ENCODE results near the gene SNAPIN.

SNAPIN gene, protein sequence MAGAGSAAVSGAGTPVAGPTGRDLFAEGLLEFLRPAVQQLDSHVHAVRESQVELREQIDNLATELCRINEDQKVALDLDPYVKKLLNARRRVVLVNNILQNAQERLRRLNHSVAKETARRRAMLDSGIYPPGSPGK

DNA sequence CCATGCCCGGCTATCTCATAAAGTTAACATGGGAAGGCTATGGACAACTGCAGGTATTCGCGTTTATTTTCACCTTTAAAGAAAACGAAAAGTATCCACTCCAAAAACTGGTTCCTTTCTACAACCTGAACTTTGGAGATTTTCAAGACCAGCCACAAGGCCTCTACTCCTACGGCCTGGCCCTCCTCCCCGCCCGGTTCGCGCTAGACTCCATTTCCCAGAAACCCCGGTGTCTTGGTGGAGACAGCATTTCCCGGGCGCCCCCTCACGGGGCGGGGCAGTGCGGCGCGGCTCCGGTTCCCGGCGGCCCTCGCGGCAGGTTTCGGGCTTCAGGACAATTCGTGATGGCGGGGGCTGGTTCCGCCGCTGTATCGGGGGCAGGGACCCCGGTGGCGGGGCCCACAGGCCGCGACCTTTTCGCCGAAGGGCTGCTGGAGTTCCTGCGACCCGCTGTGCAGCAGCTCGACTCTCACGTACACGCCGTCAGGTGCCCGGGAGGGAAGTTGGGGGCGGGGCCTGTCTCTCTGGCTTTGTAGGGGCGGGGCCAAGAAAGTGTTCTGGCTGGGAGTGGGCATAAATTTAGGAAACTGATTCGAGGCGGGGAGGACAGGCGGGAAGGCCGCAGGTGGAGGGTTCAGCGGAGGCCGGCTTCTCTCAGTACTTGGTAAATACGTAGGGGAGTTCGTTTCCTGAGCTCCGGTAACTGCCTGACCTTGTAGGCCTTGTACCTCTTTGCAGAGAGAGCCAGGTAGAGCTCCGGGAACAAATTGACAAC, at the start of gene SNAPIN:
Gene SNAPIN (plus strand): TSS at position 304 of the 775 bp plus-strand sequence. CDS start 41 bp downstream, at position 345.
- DNase-seq (ENCODE audit: low read depth in 4 of 4, low spot score in 1 of 4): peak; percentile 74 to 90 (median 82)

DNA sequence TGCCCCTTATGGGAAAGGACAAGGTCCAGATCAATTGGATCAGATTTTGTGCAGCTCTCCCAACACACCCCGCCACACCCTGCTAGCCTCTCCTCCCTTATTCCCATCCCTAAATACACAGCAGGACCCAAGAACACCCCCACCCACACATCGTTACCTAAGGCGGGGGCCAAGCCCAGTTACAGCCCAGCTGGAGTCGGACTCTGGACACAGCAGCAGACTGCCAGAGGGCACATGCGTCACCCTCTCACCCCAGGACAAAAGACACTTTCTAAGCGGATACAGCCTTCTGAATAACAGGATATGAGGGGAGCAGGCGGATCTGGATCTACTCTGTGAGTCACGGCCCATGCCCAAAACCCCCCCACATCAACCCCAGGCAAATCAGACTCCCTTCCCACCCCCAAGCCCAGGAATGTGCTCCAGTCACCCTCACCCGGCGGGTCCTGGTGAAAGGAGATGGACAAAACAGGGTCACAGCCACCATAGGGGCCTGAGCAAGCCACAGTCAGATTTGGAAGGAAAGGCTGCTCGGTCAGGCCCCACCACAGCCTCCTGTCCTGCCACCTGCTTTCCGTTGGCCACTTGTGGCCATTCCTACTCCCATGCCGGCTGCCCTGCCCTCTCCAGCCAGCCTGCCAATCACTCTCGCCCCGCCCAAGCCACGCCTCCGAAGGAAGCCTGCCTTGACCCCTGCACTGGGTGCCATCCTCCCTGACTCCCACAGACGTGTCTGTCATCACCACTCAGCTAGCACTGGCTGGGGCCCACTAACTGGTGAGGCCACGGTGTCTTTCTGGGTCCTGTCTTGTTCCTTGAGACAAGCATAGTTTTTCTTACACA, 49.5 kb upstream of the SNAPIN start:
- DNase-seq (ENCODE audit: low read depth in 4 of 4, low spot score in 1 of 4): no peak

DNA sequence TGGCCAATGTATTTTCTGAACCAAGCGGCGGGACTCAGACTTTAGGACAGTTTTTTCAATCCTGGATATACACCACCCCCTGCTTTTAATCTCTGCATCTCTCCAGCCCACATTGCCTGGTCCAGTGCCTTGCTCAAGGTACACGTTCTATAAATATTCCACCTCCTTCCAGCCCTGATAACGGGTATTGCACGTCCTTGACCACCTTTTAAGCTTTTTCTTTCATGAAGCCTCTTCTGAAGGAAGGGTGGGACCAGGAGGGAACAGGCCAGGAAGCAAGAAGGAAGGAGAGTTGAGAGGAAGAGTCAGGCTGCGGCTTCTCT, 49.0 kb upstream of the SNAPIN start:
- DNase-seq (ENCODE audit: low read depth in 4 of 4, low spot score in 1 of 4): no peak

DNA sequence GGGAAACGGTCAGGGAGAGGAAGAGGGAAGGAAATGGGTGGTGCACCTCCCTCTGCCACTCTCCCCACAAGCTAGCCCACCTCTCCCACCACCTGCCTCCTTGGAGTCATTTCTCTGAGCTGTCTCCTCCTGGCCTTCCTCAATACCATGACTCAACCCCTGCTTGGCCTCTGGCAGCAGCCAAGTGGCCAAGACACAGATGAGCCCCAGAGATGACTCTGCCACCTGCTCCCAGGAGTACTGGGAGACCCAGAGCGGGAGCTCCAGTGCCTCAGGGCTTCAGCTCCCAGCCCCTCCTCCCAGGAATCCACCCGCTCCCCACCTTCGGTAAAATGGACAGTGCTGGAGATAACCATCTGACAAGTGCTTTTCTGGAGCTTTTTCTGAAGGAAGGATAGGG, 48.2 kb upstream of the SNAPIN start:
- no peak for DNase-seq (ENCODE audit: low read depth in 4 of 4, low spot score in 1 of 4)

DNA sequence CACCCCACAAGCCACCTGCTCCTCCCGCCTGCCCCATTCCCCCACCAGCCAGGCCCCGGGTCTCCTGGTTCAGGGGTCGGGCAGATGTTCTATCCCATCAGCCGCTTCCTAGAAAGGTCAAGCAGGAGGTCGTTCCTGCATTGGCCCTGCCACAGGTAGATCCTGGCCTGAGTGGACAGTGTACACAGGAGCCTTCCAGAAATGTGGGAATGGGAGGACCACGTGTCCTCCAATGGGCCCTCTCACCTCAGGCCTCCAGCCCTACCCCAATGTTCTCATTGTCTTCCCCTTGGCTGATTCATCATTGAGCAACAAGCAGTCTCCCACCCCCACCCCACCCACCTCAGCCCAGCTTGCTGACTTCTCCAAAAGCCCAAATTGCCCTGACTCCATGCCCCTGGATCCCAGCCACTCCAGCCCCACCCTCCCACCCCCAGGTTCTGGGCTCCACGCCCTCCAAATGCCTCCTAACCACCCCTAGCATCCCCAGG, 47.6 kb upstream of the SNAPIN start:
- DNase-seq (ENCODE audit: low read depth in 4 of 4, low spot score in 1 of 4): no peak

DNA sequence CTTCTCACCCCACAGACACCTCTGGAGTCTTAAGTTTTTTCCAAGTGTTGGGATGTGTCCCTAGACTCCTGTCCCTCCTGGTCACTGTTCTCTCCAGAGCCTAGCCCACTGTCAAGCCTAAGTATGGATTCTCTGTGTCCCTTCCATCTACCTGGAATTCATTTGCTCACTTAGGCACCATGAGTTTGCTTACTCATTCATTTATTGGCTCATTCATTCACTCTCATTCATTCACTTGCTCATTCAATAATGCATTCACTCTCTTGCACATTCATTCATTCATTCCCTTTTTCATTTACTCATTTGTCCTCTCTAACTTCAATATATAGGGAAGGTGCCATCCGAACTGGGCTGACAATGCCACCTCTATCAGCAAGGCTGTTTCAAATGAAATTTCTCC, 47.1 kb upstream of the SNAPIN start:
- DNase-seq (ENCODE audit: low read depth in 4 of 4, low spot score in 1 of 4): no peak

DNA sequence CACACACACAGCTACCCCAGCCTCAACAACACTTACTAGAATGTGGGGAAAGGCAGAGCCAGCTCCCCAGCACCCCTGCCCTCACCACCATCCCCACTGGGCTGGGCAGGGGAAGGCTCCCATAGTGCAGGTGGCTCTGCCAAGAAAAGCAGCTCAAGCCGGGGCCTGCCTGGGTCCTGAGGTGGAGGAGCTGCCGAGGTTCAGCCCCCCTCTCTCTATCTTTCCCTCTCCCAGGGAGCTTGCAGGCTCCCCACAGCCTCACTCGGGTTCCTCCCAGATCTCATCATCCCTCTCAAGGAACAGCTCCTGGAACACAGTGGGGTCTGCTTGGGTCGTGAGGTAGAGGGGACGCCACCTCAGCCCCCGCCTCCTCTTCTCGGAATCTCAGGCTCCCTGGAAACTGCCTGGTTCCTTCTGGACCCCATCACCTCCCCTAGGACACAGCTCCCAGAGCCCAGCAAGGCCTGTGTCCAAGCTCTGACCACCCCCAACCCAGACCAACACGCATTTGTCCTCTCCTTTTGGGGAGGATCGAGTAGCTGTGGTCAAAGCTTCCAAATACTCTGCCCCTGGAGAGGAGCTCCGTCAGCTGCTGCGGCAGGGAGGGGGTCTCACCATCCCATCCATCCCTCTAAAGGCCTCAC, 46.3 kb upstream of the SNAPIN start:
- no peak for DNase-seq (ENCODE audit: low read depth in 4 of 4, low spot score in 1 of 4)

DNA sequence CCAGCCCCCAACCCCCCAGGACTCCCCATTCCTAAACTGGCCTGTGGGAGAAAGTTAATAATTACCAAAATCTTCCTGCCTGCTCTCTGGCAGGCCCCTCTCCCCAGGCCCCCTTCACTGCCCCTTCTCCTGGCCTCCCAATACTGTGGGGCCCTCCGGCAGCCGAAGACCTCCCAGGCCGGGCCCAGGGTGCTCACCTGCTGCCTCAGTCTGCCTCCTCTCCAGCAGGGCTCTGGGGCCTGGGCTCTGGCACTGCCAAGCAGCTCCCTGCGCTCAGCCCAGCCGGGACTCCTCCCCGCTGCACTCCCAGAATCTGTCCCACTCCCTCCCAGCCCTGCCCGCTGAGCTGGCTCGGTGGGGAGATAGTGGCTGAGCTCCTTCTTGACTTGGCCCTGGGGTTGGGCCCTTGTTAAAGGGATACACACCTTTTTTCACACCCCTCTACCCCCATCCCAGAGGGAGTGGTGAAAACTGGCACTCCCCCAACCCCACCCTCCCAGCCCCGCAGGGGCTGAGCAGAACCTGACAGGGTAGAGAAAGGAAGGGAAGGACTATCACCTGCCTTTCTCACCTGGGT, 45.7 kb upstream of the SNAPIN start, which contains the start of gene S100A16:
Gene S100A16 (minus strand): TSS at position 383 of the 577 bp plus-strand sequence. CDS start 4,986 bp downstream, outside the sequence.
- DNase-seq (ENCODE audit: low read depth in 4 of 4, low spot score in 1 of 4): no peak

DNA sequence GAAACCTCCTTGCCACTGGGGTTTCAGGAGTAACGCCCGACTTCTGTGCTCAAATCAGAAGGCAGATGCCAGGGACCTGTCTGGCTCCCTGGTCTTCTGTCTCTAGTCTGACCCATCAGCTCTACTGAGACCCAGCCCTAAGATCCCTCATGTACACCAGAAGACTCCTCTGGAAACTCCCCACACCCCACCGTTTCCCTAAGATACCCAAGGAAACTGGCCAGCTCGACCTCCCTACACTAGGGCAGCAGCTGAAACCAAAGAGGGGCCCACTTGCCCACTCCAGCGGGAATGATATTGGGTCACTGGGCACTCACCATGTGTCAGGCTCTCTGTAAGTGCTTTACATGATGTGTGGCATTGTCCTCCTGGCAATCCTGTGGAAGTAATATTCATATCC, 45.1 kb upstream of the SNAPIN start:
- no peak for DNase-seq (ENCODE audit: low read depth in 4 of 4, low spot score in 1 of 4)

DNA sequence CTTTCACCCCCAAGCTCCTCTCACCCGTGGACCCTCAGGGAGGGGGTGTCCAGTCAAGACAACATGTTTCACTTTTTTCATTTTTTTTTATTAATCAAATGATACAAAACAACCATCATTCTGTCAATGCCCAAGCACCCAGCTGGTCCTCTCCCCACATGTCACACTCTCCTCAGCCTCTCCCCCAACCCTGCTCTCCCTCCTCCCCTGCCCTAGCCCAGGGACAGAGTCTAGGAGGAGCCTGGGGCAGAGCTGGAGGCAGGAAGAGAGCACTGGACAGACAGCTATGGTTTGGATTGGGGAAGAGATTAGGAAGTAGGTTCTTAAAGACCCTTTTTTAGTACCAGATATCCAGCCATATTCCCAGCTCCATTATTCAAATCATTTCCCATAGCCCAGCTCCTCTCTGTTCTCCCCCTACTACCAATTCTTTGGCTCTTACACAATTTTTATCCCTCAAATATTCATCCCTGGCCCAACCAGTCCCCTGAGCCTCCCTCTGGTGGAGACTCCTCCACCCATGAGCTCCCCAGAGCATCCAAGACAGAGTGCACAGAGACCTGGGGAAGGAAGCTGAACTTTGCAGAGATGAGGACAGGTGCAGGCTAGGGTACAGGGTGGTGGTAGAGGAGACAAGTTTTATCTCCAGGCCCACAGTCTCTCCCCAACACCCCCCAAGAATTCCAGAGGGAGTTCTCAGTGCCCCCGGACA, 44.2 kb upstream of the SNAPIN start:
- no peak for DNase-seq (ENCODE audit: low read depth in 4 of 4, low spot score in 1 of 4)

DNA sequence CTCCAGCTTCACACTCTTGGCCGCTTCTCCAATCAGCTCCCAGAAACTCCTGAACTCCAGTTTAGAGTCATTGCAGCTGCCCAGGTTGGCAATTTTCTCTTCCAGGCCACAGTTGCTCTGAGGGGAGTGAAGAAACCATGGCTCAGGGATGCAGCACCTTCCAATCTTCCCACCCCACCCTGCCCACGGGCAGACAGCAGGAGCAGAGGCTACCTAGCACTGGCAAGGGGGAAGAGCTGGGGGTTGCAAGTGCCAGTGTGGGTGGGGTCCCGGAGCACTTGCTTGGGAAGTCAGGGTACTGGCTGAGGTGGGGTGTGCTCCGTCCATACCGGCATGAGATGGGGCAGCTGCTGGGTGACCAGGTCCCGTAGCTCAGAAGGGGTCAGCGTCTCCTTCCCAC, 43.6 kb upstream of the SNAPIN start:
- DNase-seq (ENCODE audit: low read depth in 4 of 4, low spot score in 1 of 4): no peak

DNA sequence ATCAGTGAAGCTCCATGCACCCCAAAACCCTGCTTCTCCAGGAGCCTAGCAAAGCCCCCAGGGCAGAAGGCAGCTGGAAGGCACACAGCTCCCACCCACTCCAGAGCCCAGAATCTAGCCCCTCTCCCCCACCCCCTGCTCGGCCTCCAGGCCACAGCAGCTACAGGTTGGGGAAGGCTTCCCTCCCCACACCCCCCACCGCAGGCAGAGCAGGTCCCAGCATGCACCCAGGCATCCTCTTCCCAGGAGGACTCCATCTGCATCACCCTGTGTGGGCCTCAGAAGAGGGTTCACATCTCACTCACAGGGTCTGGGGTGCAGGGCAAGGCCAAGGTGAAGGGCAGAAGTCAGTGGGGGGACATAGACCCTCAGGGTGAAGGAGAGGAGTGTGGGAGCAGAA, 43.1 kb upstream of the SNAPIN start:
- no peak for DNase-seq (ENCODE audit: low read depth in 4 of 4, low spot score in 1 of 4)

DNA sequence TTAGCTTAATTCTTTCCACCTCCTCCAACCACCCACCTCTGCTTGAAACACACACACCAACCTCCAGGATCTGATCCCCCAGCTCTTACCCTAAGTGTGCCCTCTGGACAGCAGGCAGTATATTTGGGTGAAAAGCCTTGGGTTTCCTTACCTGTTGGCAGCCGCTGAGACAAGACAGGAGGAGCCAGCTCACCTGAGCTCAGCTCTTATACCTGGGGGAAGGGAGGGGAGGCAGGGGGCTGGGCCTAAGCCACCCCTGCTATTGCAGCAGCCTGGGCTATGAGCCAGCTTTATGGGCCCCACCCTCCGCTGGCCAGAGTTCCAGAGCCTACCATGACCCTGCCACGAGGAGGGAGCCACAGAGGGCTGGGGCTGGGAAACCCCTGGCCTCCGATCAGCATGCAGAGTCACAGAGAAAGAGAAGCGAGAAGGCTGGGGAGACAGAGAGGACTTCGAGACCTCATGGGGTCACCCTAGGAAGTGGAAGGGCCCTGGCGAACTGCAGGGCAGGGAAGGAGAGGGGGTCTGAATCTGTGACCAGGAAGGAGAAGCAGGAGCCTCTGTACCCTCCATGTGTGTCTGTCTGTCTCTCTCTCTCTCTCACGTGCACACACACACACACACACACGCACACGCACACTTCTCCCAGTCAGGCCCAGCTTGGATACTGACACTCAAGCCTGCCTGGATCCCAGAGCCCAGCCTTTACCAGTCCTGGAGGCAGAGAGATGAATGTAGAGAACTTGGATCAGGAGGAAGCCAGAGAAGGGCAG, 42.2 kb upstream of the SNAPIN start, which contains the start of gene S100A14:
Gene S100A14 (minus strand): TSS at position 182 of the 773 bp plus-strand sequence. CDS start 467 bp downstream, outside the sequence.
- no peak for DNase-seq (ENCODE audit: low read depth in 4 of 4, low spot score in 1 of 4)

DNA sequence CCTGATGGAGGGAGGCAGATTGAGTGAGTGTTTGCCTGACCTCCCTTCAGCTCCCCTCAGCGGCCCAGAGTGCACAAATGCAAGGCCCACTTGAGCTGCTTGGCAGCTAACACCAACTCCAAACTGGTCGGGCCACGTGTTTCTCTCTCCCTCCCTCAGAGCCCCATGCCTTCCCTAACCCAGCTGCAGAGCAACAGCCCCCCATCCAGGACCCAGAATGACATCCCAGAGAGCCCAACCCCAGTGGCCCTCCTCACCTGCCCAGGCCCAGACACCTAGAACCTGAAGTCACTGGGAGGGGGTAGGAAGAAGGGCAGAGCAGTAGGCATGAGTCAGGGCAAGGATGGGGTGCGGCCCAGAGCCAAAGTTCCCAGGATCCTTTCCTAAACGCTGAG, 41.6 kb upstream of the SNAPIN start:
- DNase-seq (ENCODE audit: low read depth in 4 of 4, low spot score in 1 of 4): no peak

DNA sequence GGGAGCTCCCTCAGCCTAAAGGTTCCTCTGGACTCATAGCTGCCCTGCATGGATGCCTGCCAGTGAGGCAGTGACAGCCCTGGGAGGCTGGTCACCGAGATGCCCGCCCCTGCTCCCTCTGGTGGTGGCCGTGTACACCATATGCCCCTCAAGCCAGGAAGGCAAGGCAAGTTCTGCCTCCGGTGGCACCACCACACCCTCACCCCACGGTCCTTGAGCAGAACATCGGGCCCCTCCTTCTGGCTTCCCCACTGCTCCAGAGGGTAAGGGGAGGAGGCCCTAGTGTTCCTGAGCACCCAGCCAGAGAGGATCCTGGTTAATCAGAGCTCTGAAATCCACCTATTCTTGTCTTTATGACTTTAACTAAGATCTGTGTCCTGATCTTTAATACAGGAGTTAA, 40.8 kb upstream of the SNAPIN start:
- DNase-seq (ENCODE audit: low read depth in 4 of 4, low spot score in 1 of 4): peak in 2 of 4 experiments; percentile 13 to 59

DNA sequence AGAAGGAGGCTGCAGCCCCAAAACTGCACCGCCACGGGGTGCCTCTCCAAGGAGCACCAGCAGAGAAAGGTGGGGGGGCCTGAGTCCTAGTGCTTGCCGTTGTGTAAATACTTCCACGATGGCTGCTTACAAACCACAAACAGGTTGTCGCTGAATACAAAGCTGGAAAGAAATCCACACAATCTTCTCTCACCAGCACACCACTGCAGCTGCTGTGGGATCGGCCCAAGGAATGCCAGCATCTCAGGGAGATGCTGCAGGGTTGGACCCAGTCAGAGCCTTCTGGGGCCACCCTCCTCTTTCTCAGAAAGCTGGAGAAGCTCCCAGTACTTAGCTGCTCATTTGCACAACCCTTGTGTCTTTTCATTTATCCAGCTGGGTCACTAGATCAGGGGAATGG, 39.3 kb upstream of the SNAPIN start:
- DNase-seq (ENCODE audit: low read depth in 4 of 4, low spot score in 1 of 4): no peak

DNA sequence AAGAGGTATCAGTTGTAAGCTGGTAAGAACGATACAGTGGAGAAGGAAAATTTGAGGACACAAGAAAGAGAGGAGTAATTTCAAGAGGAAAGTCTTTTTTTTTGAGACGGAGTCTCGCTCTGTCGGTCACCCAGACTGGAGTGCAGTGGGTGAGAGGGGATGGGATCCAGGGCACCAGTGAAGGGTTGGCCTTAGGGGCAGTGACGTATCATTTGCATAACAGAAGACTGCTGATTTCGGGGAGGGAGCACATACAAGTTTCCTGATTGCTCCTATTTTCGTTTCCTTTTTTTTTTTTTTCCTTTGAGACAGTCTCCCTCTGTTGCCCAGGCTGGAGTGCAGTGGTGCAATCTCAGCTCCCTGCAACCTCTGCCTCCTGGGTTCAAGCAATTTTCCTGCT, 35.4 kb upstream of the SNAPIN start:
- no peak for DNase-seq (ENCODE audit: low read depth in 4 of 4, low spot score in 1 of 4)

DNA sequence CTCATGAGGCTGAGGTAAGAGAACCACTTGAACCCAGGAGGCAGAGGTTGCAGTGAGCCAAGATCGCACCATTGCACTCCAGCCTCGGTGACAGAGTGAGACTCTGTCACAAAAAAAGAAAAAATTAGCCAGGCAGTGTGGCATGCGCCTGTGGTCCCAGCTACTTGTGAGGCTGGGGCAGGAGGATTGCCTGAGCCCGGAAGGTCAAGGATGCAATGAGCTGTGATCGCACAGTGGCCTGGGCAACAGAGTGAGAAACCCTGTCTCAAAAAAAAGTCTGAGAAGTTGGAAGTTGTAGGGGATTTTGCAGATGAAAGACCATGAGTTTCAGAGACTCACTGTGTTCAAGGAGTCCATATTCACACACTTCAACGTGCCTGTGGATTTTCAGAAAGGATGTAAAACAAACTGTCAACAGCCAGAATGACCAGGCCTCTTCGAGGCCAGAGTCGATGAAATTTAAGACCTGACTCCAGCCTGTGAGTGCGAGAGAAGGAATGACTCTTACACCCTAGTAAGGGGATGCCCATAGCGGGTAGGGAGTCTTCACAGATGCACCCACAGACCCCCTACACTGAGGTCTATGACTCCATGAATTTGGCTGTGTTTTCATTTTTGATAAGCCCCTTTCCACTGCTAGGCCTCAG, 33.4 kb upstream of the SNAPIN start:
- DNase-seq (ENCODE audit: low read depth in 4 of 4, low spot score in 1 of 4): no peak

DNA sequence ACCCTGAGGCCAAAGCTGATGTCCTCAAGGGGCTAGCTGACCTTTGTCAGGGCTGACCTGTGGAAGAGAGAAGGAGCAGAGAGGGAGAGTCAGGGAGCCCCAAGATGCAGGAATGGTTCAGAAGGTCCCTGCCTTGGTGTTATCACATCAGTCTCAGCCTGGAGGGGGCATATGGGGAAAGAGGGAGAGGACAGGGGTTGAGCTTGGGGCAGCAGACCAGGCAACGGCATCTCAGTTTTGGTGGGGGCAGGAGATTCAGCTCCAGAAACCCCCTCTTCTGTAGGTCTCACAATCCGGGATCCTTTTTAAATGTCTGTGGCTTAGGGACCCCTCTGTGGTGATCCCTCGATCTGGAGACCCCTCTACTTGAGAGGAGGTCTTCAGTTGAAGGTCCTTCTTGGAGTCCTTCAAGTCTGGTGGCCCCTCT, 32.0 kb upstream of the SNAPIN start:
- DNase-seq (ENCODE audit: low read depth in 4 of 4, low spot score in 1 of 4): no peak
